Ishikawa (cell line): ENCODE measurements around the gene GABRA4.

ENCODE experiments used
- CEBPB ChIP-seq: IDR thresholded peaks from 2 replicates; pipeline ENCODE4 v1.6.1; 2012
- CREB1 ChIP-seq: IDR thresholded peaks from 2 replicates; pipeline ENCODE4 v1.6.1; 2012; ENCODE audit warnings: low read depth
- EP300 ChIP-seq: IDR thresholded peaks from 2 replicates; pipeline ENCODE4 v1.6.1; 2012; ENCODE audit warnings: borderline replicate concordance

- TF ChIP-seq EP300, result no peak
- TF ChIP-seq CEBPB, result no peak
- TF ChIP-seq CREB1, result no peak
These were observed 98.6 kb downstream of the GABRA4 start for GRCh38 chr4:46894826-46895225.
